Epidermal melanocyte (primary cell): ENCODE data around the gene CXCL14.

Experiments used
- DNase-seq: peaks from one replicate; pipeline ENCODE4 v3.0.0; 2011; ENCODE audit warnings: low spot score; ENCODE audit not compliant: insufficient read length

Gene CXCL14

GRCh38 chr5:135578685-135579341 lies at the start of gene CXCL14:
CXCL14 (minus strand) TSS chr5:135578991; CDS start chr5:135578778, 213 bp downstream.
- DNase-seq, result no peak

- DNase-seq, result no peak
Measured at GRCh38 chr5:135626636-135627035, 47.8 kb upstream of the CXCL14 start.

GRCh38 chr5:135625961-135626360 lies 47.2 kb upstream of the CXCL14 start:
- no peak for DNase-seq

GRCh38 chr5:135625486-135625885 lies 46.7 kb upstream of the CXCL14 start:
- DNase-seq, result no peak

- no peak for DNase-seq
Measured at GRCh38 chr5:135625061-135625460, 46.3 kb upstream of the CXCL14 start.

GRCh38 chr5:135623186-135623715 lies 44.5 kb upstream of the CXCL14 start:
- DNase-seq, result no peak

- DNase-seq, result no peak
Measured at GRCh38 chr5:135615581-135616260, 36.9 kb upstream of the CXCL14 start.

GRCh38 chr5:135615171-135615570 lies 36.4 kb upstream of the CXCL14 start:
- no peak for DNase-seq

- DNase-seq, result no peak
Measured at GRCh38 chr5:135609981-135610380, 31.2 kb upstream of the CXCL14 start.

- no peak for DNase-seq
Measured at GRCh38 chr5:135608761-135609443, 30.1 kb upstream of the CXCL14 start.

- DNase-seq, result no peak
Measured at GRCh38 chr5:135608361-135608760, 29.6 kb upstream of the CXCL14 start.

- DNase-seq, result no peak
Measured at GRCh38 chr5:135606431-135606830, 27.6 kb upstream of the CXCL14 start.

- DNase-seq, result no peak
Measured at GRCh38 chr5:135605221-135605620, 26.4 kb upstream of the CXCL14 start.

- no peak for DNase-seq
Measured at GRCh38 chr5:135604056-135604455, 25.3 kb upstream of the CXCL14 start.

- DNase-seq, result no peak
Measured at GRCh38 chr5:135602882-135603721, 24.3 kb upstream of the CXCL14 start.

- no peak for DNase-seq
Measured at GRCh38 chr5:135601466-135601865, 22.7 kb upstream of the CXCL14 start.

- no peak for DNase-seq
Measured at GRCh38 chr5:135600971-135601381, 22.2 kb upstream of the CXCL14 start.

GRCh38 chr5:135600152-135600570 lies 21.4 kb upstream of the CXCL14 start:
- no peak for DNase-seq

GRCh38 chr5:135599421-135600151 lies 20.8 kb upstream of the CXCL14 start:
- no peak for DNase-seq

- DNase-seq, result no peak
Measured at GRCh38 chr5:135598691-135599395, 20.1 kb upstream of the CXCL14 start.
